SK-N-SH (cell line): Measurements from ENCODE around the gene NPDC1. TPM values are rescaled to one million over a fixed set of nuclear protein-coding genes. Genes with fewer than 3 reads are reported as not detected.
A peak's percentile ranks its signal among the peaks of the same experiment; 100 is the strongest.

Source experiments
- CTCF ChIA-PET: fragments of 300-600, 350-600 bp; formaldehyde crosslinking; extraction: SDS; loops from one replicate; lab custom pipeline; 2021; lab: Yijun Ruan, JAX
- POLR2A ChIA-PET: fragments of 350-600 bp; sonication (Branson Sonifier 250); formaldehyde crosslinking; extraction: SDS; loops from one replicate; lab custom pipeline; 2020; ENCODE audit warnings: antibody characterized with exemption, inconsistent platforms; lab: Yijun Ruan, JAX
- DNase-seq: peaks from one replicate; pipeline ENCODE4 v3.0.0; 2012
- H2AFZ ChIP-seq: fragments of 200-600 bp; sonication (generic); 2 replicates; pipeline ENCODE4 v1.8.1; 2016; ENCODE audit warnings: antibody characterized with exemption, mild to moderate bottlenecking, low read depth
- H3F3A ChIP-seq: fragments of 200-600 bp; sonication (generic); replicated peaks from 2 replicates; pipeline ENCODE3; 2016; ENCODE audit warnings: antibody characterized with exemption, mild to moderate bottlenecking; ENCODE audit not compliant: insufficient read depth
- H3K27ac ChIP-seq, 2 experiments: fragments of 200-500 bp in 1 of 2; fragments of 200-600 bp in 1 of 2; sonication (Bioruptor generic) in 1 of 2; sonication (generic), shearing (Covaris generic) in 1 of 2; 2 replicates each; pipeline versions ENCODE4 v1.5.1 to v1.6.1; 2014 to 2016; ENCODE audit warnings: low read depth in 2 of 2, inconsistent platforms in 1 of 2, low read length in 1 of 2, mild to moderate bottlenecking in 1 of 2, mixed read lengths in 1 of 2
- H3K27me3 ChIP-seq: fragments of 200-600 bp; sonication (generic), shearing (Covaris generic); 2 replicates; pipeline ENCODE4 v1.6.1; 2016; ENCODE audit warnings: mixed run types; ENCODE audit not compliant: insufficient read depth
- H3K36me3 ChIP-seq, 2 experiments: fragments of 200-500 bp in 1 of 2; fragments of 200-600 bp in 1 of 2; sonication (Bioruptor generic) in 1 of 2; sonication (generic) in 1 of 2; replicated peaks in 1 of 2; 2 replicates each; pipeline versions ENCODE3 to v1.5.1; 2014 to 2016; ENCODE audit warnings: low read length in 1 of 2, mild to moderate bottlenecking in 1 of 2; ENCODE audit not compliant: insufficient read depth in 2 of 2, control insufficient read depth in 1 of 2
- H3K4me1 ChIP-seq, 2 experiments: fragments of 200-500 bp in 1 of 2; fragments of 200-600 bp in 1 of 2; sonication (Bioruptor generic) in 1 of 2; sonication (generic), shearing (Covaris generic) in 1 of 2; 2 replicates each; pipeline versions ENCODE4 v1.5.1 to v1.6.1; 2014 to 2016; ENCODE audit warnings: low read depth in 1 of 2, low read length in 1 of 2, mixed run types in 1 of 2; ENCODE audit not compliant: insufficient read depth in 2 of 2, control insufficient read depth in 1 of 2
- H3K4me2 ChIP-seq: fragments of 200-600 bp; sonication (generic), shearing (Covaris generic); 2 replicates; pipeline ENCODE4 v1.6.1; 2017; ENCODE audit warnings: mixed run types
- H3K4me3 ChIP-seq, 2 experiments: fragments of 200-500 bp in 1 of 2; fragments of 200-600 bp in 1 of 2; sonication (Bioruptor generic) in 1 of 2; sonication (generic), shearing (Covaris generic) in 1 of 2; 2 replicates each; pipeline versions ENCODE4 v1.5.1 to v1.8.1; 2014 to 2016; ENCODE audit warnings: low read depth in 2 of 2, inconsistent platforms in 1 of 2, low read length in 1 of 2, mild to moderate bottlenecking in 1 of 2, mixed read lengths in 1 of 2, moderate library complexity in 1 of 2
- H3K79me2 ChIP-seq: fragments of 200-600 bp; sonication (generic); 2 replicates; pipeline ENCODE4 v1.8.1; 2017; ENCODE audit warnings: mild to moderate bottlenecking; ENCODE audit not compliant: insufficient read depth
- H3K9ac ChIP-seq: fragments of 200-600 bp; sonication (generic); 2 replicates; pipeline ENCODE4 v1.6.1; 2017; ENCODE audit warnings: mixed run types
- H3K9me2 ChIP-seq: fragments of 200-600 bp; sonication (generic); 2 replicates; pipeline ENCODE4 v1.6.1; 2017; ENCODE audit warnings: mixed run types
- H3K9me3 ChIP-seq: fragments of 200-600 bp; sonication (generic); 2 replicates; pipeline ENCODE4 v1.6.1; 2017; ENCODE audit warnings: mixed run types, mild to moderate bottlenecking, moderate library complexity
- H4K20me1 ChIP-seq: fragments of 200-600 bp; sonication (generic); 2 replicates; pipeline ENCODE4 v1.6.1; 2017; ENCODE audit warnings: mild to moderate bottlenecking, mixed run types; ENCODE audit not compliant: insufficient read depth
- EP300 ChIP-seq, 2 experiments: IDR thresholded peaks; 2 replicates each; pipeline versions ENCODE4 v1.4.0 to v1.6.1; 2012; ENCODE audit warnings: borderline replicate concordance in 1 of 2, low read depth in 1 of 2, low read length in 1 of 2
- FOSL2 ChIP-seq: IDR thresholded peaks from 2 replicates; pipeline ENCODE4 v1.4.0; 2012; ENCODE audit warnings: low read depth, mild to moderate bottlenecking, moderate library complexity, borderline replicate concordance
- FOXJ3 ChIP-seq: sonication (generic); formaldehyde crosslinking; IDR thresholded peaks from 2 replicates; pipeline ENCODE4 v1.5.1; 2020; ENCODE audit warnings: mild to moderate bottlenecking, missing genetic modification reagents
- FOXM1 ChIP-seq: IDR thresholded peaks from 2 replicates; pipeline ENCODE4 v1.4.0; 2012; ENCODE audit warnings: low read depth, mild to moderate bottlenecking
- GATA2 ChIP-seq: sonication (generic); formaldehyde crosslinking; IDR thresholded peaks from 2 replicates; pipeline ENCODE4 v1.5.0; 2020; ENCODE audit warnings: mild to moderate bottlenecking, missing genetic modification reagents
- JUND ChIP-seq: IDR thresholded peaks from 2 replicates; pipeline ENCODE4 v1.4.0; 2012
- MEF2A ChIP-seq: IDR thresholded peaks from 2 replicates; pipeline ENCODE4 v1.4.0; 2012; ENCODE audit warnings: low read depth, borderline replicate concordance
- NFIC ChIP-seq: IDR thresholded peaks from 2 replicates; pipeline ENCODE4 v1.4.0; 2012; ENCODE audit warnings: borderline replicate concordance
- POLR2AphosphoS5 ChIP-seq: IDR thresholded peaks from 2 replicates; pipeline ENCODE4 v1.6.1; 2012; ENCODE audit warnings: low read depth, low read length
- RAD21 ChIP-seq: IDR thresholded peaks from 2 replicates; pipeline ENCODE4 v1.6.1; 2012; ENCODE audit warnings: mild to moderate bottlenecking, low read length
- RCOR1 ChIP-seq: fragments of 150-350 bp; IDR thresholded peaks from 2 replicates; pipeline ENCODE4 v1.6.1; 2017; ENCODE audit warnings: antibody characterized with exemption, low read length
- RXRA ChIP-seq: IDR thresholded peaks from 2 replicates; pipeline ENCODE4 v1.4.0; 2012; ENCODE audit warnings: low read depth, mild to moderate bottlenecking, borderline replicate concordance
- SIN3A ChIP-seq: IDR thresholded peaks from 2 replicates; pipeline ENCODE4 v1.6.1; 2012; ENCODE audit warnings: low read depth, mild to moderate bottlenecking, low read length, moderate library complexity, borderline replicate concordance
- TAF1 ChIP-seq: IDR thresholded peaks from 2 replicates; pipeline ENCODE4 v1.6.1; 2012; ENCODE audit warnings: low read depth, mild to moderate bottlenecking, low read length, moderate library complexity, borderline replicate concordance
- TCF12 ChIP-seq: IDR thresholded peaks from 2 replicates; pipeline ENCODE4 v1.4.0; 2012
- WGBS: methylation state at CpG from one replicate; pipeline ENCODE4 v1.1.6; 2017; ENCODE audit warnings: low lambda C conversion rate; 5-methylcytosine and 5-hydroxymethylcytosine counted together
- polyA plus RNA-seq, 3 experiments: library from polyadenylated mRNA; depleted of rRNA; stranded (reverse); fragments of >200 nt; gene quantifications; 2 replicates each; pipeline ENCODE4 v1.2.3, GENCODE V29; 2012
- TF ChIP-seq, protein P1 (sequence below): IDR thresholded peaks from 2 replicates; pipeline ENCODE4 v1.4.0; 2012; ENCODE audit warnings: low read depth, borderline replicate concordance

Gene NPDC1
- polyA plus RNA-seq, 1 of the 3 experiments (the other 2 are of a cell fraction) = 48.1 TPM

DNA sequence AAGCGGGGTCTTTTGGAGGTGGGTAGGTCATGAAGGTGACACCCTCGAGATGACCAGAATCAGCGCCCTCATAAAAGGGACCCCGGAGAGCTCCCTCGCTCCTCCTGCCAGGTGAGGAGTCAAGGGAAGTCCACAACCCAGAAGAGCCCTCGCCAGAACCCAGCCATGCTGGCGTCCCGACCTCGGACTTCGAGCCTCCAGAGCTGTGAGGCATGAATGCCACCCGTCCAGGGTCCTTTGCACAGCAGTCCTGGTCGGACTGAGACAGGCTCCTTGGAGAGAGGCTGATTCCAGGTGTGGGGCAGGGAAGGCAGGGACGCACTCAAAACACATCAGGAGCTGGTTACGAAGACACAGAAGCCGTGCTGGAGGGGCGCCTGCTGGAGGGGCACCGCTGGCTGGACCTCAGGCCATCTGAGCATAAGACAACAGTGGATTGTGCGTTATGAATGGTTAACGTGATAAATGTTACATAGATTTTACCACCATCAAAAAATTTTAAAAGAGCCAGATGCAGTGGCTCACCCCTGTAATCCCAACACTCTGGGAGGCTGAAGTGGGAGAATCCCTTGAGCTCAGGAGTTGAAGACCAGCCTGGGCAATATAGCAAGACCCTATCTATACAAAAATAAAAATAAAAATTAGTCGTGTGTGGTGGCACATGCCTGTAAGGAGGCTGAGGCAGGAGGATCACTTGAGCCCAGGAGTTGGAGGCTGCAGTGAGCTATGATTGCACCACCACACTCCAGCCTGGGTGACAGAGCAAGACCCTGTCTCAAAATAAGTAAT is 43.9 kb downstream of the NPDC1 start:
- CTCF ChIA-PET = interaction anchor here (1.0 to 2.4 kb wide), 8 partner anchors 9 to 225 kb away, joined by 3 to 11 read pairs (median 6); partner anchors contain the start of genes ABCA2, PAXX and RNF224
- H3K9me3 ChIP-seq = no peaks in the 10 kb centered on the region
- no peaks in the 10 kb centered on the region for H3F3A ChIP-seq
- TF ChIP-seq FOXJ3 (CRISPR knock-in tag) (no peak), TAF1 (no peak)
- TF ChIP-seq, all 33 proteins: peak for 0
- DNase-seq = no peak
- POLR2A ChIA-PET = no interaction called here
- Histone ChIP-seq H3K27ac (no peak overlapping the region), H3K27me3 (no peaks in the 10 kb centered on the region), H3K9me2 (no peaks in the 10 kb centered on the region), H3K4me1 (no peaks in the 10 kb centered on the region), H3K36me3 (no peaks in the 10 kb centered on the region), H3K9ac (no peak overlapping the region), H3K4me3 (no peak overlapping the region), H2AFZ (no peak overlapping the region), H3K79me2 (no peaks in the 10 kb centered on the region), H4K20me1 (no peaks in the 10 kb centered on the region), H3K4me2 (no peak overlapping the region)
- 80% methylated on average over 14 of the region's 20 CpGs for WGBS

DNA sequence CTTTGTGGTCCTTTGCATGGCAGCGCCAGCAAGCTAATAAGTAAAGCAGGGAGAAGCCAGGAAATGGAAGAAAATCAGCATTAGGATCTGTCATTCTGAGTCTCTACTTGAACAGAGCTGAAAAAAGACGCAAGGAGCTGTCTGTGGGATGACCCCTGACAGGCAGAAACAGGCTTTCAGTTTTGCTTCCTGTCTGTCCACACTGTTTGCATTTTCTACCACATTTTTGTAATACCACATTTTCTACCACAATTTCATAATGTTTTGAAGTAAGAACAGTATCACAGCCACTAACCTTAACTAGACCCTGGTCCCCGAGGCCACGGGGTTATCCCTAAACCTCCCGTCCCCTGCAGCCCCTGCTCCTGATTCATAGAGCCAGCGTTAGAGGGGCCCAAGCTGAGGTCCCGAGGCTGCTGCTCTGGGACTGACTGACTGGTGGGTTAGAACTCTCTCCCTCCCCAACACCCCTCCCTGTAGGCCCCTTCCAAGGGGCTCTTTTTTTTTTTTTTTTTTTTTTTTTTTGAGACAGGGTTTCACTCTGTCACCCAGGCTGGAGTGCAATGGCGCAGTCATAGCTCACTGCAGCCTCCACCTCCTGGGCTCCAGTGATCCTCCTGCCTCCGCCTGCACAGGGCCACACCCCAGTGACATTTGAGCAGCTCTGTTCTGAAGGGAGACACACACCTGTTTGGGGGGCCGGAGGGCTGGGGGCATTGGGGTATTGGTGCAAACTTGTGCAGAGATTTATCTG is 45.6 kb downstream of the NPDC1 start:
- H3K9ac ChIP-seq = no peak overlapping the region
- no peak overlapping the region for H3K4me3 ChIP-seq
- no peaks in the 10 kb centered on the region for H3K9me2 ChIP-seq
- no peaks in the 10 kb centered on the region for H3K27me3 ChIP-seq
- no peak overlapping the region for H3K27ac ChIP-seq
- ChIA-PET POLR2A (no interaction called here), CTCF (interaction anchor here (0.6 to 2.7 kb wide), 5 partner anchors 26 to 68 kb away, joined by 3 to 11 read pairs (median 7); no protein-coding TSS in a partner anchor)
- H3K4me1 ChIP-seq = peaks cover 9 to 13% of the 10 kb centered on the region in 2 experiments; a peak in 3 of 4 replicates
- H3K4me2 ChIP-seq = no peak overlapping the region
- no peak for DNase-seq
- H3K36me3 ChIP-seq = no peaks in the 10 kb centered on the region
- H3K9me3 ChIP-seq = no peaks in the 10 kb centered on the region
- 86% methylated on average over 9 of the region's 10 CpGs for WGBS
- H3K79me2 ChIP-seq = no peaks in the 10 kb centered on the region
- 0 out of 2 replicates have a peak overlapping the region, but pooled peaks have one; percentile 51 for H2AFZ ChIP-seq
- H4K20me1 ChIP-seq = no peaks in the 10 kb centered on the region
- TF ChIP-seq RAD21 = no peak
- TF ChIP-seq GATA2 (CRISPR knock-in tag) = no peak
- no peak for TF ChIP-seq RCOR1
- TF ChIP-seq FOSL2 = no peak
- TF ChIP-seq FOXM1 = no peak
- TF ChIP-seq MEF2A = no peak
- TF ChIP-seq JUND = no peak
- TF ChIP-seq EP300 (IDR thresholded peaks at IDR 0.05; ENCODE audit: borderline replicate concordance in 1 of 2, low read depth in 1 of 2, low read length in 1 of 2) = no peak
- TF ChIP-seq, protein P1, sequence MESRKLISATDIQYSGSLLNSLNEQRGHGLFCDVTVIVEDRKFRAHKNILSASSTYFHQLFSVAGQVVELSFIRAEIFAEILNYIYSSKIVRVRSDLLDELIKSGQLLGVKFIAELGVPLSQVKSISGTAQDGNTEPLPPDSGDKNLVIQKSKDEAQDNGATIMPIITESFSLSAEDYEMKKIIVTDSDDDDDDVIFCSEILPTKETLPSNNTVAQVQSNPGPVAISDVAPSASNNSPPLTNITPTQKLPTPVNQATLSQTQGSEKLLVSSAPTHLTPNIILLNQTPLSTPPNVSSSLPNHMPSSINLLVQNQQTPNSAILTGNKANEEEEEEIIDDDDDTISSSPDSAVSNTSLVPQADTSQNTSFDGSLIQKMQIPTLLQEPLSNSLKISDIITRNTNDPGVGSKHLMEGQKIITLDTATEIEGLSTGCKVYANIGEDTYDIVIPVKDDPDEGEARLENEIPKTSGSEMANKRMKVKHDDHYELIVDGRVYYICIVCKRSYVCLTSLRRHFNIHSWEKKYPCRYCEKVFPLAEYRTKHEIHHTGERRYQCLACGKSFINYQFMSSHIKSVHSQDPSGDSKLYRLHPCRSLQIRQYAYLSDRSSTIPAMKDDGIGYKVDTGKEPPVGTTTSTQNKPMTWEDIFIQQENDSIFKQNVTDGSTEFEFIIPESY = no peak
- TF ChIP-seq RXRA = no peak
- no peak for TF ChIP-seq TCF12
- no peak for TF ChIP-seq NFIC
- no peak for TF ChIP-seq SIN3A
- TF ChIP-seq POLR2AphosphoS5 = no peak
- H3F3A ChIP-seq = no peaks in the 10 kb centered on the region
